Esophagus squamous epithelium (tissue), 4 donors: ENCODE measurements around the gene SCUBE2.

Experiments
- CTCF ChIP-seq, 6 experiments: fragments of 450-650 bp in 4 of 6; fragments of 200-600 bp in 2 of 6; sonication (generic) in 2 of 6; IDR thresholded peaks; one replicate each; pipeline ENCODE4 v1.5.1; 2016 to 2019; ENCODE audit warnings: antibody characterized with exemption in 6 of 6, mild to moderate bottlenecking in 4 of 6, moderate library complexity in 4 of 6
- POLR2A ChIP-seq, 4 donors: fragments of 450-650 bp; IDR thresholded peaks; one replicate each; pipeline ENCODE4 v1.6.1; 2017; ENCODE audit warnings: antibody characterized with exemption in 4 of 4, mild to moderate bottlenecking in 4 of 4, moderate library complexity in 3 of 4

- TF ChIP-seq CTCF (IDR thresholded peaks at IDR 0.05) (no peak), POLR2A (IDR thresholded peaks at IDR 0.05) (no peak)
These were observed 1.8 kb downstream of the SCUBE2 start for GRCh38 chr11:9089636-9090035.
